Pulmonary artery endothelial cell (primary cell): ENCODE measurements around the gene SIT1. TPM values are rescaled to one million over a fixed set of nuclear protein-coding genes. Genes with fewer than 3 reads are reported as not detected.
"Not testable (repeated sequence)": the region's sequence is repeated elsewhere in the genome, so short reads cannot be mapped to it uniquely, and the experiment has no call there.

Experiments
- DNase-seq: peaks from one replicate; pipeline ENCODE4 v3.0.0-alpha.2; 2011; ENCODE audit warnings: low read depth, low spot score
- total RNA-seq: library from RNA; depleted of rRNA; stranded (reverse); fragments of >200 nt; gene quantifications from 2 replicates; pipeline ENCODE4 v1.2.3, GENCODE V29; 2014

Gene SIT1
- total RNA-seq, 1 donor from 2014 or later: not detected

DNA sequence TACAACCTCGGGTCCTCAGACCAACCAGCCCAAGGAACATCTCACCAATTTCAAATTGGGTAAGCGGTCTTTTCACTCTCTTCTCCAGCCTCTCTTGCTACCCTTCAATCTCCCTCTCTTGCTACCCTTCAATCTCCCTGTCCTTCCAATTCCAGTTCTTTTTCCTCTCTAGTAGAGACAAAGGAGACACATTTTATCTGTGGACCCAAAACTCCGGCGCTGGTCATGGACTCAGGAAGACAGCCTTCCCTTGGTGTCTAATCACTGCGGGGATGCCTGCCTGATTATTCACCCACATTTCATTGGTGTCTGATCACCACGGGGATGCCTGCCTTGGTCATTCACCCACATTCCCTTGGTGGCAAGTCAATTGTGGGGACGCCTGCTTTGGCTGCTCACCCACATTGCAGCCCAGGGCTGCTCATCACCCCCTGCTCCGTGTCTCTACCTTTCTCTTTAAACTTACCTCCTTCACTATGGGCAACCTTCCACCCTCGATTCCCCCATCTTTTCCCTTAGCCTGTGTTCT is 13.2 kb downstream of the SIT1 start:
- not testable (repeated sequence) for DNase-seq

GRCh38 chr9:35636877-35637246 is 13.9 kb downstream of the SIT1 start:
- not testable (repeated sequence) for DNase-seq

- DNase-seq: no peak
Observed at GRCh38 chr9:35636135-35636876, 14.4 kb downstream of the SIT1 start.

DNA sequence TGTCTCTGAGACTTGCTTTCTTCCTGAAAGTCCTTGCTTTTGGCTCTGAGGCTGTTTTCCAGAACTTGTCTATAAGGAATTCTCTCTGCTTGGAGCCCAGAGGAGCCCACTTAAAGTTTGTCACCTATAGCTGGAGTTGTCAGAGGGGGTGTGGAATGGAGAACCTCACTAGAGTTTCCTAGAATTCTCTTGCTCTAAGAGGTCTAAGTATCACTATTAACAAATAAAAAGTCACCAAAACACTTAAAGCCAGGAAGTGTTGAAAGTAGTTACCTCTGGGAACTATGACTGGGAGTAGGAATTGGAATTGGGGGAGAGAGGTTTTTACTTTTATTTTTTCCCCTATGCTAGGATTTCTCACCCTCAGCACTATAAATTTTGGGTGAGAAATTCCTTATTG is 15.0 kb downstream of the SIT1 start:
- DNase-seq: no peak

- DNase-seq: no peak
Observed at GRCh38 chr9:35629597-35629996, 21.1 kb downstream of the SIT1 start.

DNA sequence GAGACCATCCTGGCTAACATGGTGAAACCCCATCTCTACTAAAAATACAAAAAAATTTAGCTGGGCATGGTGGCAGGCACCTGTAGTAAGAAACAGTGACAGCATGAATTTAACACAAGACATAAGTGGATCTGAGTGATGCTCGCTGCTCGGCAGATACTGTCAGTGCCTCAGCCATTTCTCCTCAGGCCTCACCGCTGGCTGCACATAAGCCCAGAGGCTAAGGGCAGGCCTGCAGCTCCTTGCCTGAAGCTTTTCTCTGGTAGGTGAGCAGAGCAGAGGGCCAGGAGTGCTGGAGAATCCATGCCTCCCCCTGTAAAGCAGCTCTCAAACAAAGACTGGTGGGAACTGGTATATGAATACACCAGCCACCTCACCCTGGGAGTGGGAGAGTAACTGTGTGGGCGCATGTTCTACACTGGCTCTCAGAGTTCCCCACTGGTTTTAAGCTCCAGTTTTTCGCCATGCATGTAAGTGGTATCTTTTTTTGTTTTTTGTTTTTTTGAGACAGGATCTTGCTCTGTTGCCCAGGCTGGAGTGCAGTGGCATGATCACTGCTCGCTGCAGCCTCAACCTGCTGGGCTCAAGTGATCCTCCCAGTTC is 22.2 kb downstream of the SIT1 start:
- no peak for DNase-seq

- DNase-seq: no peak
Observed at GRCh38 chr9:35627575-35627974, 23.2 kb downstream of the SIT1 start.

DNA sequence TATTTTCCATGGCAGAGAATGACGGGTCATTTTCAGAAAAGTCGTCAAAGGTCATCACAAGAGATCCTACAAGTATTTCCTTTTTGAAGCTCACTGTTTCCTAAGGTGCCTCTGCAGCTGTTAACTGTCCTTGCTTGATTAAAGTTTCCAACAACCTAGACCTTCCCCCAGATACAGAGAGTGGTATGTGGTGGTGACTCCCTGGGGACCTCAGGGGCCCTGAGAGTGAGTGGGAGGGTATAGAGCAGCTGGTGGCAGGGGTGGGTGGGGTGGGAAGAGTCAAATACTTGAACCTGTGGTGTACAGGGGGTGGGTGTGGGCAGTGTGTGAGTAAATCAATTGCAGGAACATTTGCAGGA is 31.0 kb downstream of the SIT1 start:
- DNase-seq: no peak

DNA sequence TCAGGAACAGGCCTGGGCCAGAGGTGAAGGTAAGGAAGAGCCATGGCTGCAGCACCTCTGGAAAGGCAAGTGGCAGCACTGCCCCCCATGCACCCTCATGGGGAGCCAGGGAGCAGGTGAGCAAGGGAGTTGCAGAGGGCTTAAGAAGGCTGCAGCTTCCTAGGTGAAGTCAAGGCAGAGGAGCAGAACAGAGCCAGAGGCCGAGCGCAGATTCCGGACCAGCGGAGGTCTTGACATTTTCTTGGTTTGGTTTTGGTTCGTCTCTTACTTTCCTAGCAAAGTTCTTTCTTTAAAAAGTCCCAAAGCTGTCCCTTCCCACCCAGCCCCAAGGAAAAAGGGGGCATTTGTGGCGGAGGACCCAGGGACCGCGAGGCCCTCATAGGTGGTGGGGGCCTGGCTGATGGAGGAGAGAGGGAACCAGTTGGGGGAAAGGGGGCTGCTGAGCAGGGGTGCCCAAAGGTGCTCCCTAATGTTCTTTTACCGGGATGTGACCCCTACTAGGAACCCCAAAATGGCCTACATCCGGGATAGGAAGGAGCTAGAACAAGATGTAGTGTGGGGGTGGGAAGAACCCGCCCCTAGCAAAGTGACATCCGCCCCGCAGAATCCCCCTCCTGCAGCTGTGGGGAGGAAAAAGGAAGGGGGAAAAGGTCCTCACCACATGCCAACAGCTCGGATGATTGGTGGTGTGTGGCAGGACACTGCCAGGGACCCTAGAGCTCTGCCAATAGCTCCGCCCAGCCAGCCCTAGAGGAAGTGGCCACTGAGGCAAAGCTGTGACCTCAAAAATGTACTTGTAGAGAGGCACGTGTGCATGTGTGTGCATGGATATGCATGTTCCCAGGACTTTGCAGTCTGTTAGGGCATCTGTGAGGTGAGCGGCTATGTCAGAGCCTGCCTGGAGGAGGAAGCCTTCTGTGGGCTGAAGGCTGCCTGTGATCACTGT is 31.6 kb downstream of the SIT1 start:
- DNase-seq: no peak

- no peak for DNase-seq
Observed at GRCh38 chr9:35618325-35618727, 32.4 kb downstream of the SIT1 start, which contains the start of gene CD72. Gene CD72, minus strand, starts transcription at chr9:35618413. Its CDS starts 110 bp downstream, at chr9:35618303.

GRCh38 chr9:35617548-35617947 is 33.2 kb downstream of the SIT1 start:
- DNase-seq: no peak

DNA sequence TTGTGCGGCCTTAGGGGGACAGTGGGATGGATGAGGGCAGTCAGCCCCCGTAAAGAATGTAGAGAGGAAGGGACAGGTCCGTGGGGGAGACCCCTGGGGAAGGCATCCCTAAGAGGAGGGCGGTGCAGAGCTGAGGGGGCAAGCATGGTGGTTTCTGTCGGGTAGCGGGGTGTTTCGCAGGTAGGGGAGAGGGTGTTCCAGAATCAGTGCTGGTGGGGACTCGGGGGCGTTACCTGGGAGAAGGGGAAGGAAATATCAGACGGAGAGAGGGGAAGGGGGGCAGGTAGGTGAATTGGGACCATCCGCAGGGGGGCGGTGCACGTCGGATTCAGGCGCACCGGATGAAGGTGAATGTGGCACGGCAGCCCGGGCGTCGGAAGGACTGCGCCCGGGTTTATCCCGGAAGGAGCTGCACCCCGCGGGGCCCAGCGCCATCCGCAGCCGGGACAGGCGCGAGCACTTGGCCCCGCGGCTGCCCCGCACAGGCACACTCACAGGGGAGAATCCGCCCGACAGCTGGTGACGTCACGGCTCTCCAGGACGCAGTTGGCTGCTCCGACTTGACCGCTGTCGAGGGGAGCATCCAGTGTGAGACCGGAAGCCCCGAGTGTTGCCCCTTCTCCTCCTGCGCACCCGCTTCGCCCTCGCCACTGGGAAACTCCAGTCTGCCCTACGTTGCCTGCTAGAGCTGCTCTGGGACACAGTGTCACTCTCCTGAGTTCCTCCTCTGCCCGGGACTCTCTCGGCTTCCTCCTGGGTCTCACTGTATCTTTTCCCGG is 33.9 kb downstream of the SIT1 start:
- no peak for DNase-seq

GRCh38 chr9:35615981-35616680 is 34.6 kb downstream of the SIT1 start:
- no peak for DNase-seq

GRCh38 chr9:35612843-35613242 is 37.9 kb downstream of the SIT1 start:
- no peak for DNase-seq

DNA sequence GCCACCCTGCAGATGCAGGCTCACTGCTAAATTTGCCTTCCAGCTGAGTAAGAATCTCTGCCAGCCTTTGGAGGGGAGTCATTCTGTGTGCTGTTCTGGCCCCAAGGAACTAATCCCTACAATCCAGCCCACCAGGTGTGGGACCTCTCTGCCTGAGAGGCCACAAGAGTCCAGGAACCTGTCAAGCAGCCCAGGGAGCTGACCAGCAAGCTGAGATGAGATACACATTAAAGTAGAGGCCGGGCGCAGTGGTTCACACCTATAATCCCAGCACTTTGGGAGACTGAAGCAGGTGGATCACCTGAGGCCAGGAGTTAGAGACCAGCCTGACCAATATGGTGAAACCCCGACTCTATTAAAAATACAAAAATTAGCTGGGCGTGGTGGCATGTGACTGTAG is 38.7 kb downstream of the SIT1 start:
- not testable (repeated sequence) for DNase-seq

GRCh38 chr9:35611230-35611797 is 39.4 kb downstream of the SIT1 start:
- no peak for DNase-seq

GRCh38 chr9:35609820-35610163 is 40.9 kb downstream of the SIT1 start:
- no peak for DNase-seq

DNA sequence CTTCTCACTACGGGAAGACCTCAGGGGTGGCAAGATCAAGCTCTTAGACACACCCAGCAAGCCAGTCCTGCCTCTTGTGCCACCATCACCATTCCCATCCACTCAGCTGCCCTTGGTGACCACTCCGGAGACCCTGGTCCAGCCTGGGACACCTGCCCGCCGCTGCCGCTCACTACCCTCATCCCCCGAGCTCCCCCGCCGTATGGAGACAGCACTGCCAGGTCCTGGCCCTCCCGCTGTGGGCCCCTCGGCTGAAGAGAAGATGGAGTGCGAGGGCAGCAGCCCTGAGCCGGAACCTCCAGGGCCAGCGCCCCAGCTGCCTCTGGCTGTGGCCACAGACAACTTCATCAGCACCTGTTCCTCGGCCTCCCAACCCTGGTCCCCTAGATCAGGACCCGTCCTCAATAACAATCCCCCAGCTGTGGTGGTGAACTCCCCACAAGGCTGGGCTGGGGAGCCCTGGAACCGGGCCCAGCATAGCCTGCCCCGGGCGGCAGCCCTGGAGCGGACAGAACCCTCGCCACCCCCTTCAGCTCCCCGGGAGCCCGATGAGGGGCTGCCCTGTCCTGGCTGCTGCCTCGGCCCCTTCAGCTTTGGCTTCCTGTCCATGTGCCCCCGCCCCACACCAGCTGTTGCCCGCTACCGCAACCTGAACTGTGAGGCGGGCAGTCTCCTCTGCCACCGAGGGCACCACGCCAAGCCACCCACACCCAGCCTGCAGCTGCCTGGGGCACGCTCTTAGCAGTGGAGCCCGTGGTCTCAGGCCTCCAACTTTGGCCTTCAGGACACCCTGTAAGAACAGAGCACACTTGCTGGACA is 41.5 kb downstream of the SIT1 start:
- DNase-seq: no peak

DNA sequence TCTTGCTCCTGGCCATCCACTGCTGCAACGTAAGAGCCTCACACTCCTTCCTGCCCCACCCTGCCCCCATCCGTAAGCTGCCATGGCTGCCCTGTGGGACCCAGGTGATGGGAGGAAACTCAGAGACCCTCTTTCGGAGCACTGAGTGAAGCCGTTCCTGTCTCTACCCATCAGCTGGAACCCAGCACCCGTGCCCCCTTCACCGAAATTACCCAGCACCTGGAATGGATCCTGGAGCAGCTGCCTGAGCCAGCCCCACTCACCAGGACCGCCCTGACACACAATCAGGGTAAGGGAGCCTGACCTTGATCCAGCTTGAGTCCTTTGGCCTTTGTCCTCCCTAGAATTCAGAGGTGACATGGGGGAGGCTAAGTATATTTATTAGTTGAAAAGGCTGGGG is 42.5 kb downstream of the SIT1 start:
- no peak for DNase-seq
